HCT116 (cell line): ENCODE data around the gene MMP15. TPM values are rescaled to one million over a fixed set of nuclear protein-coding genes. Genes with fewer than 3 reads are reported as not detected.
"Not testable (repeated sequence)": the region's sequence is repeated elsewhere in the genome, so short reads cannot be mapped to it uniquely, and the experiment has no call there.

ENCODE experiments used
- ATAC-seq: fragments of 200-7000 bp; cut with Tn5 transposase; 2 replicates; pipeline ENCODE4 v1.9.1; 2020; ENCODE audit warnings: mild to moderate bottlenecking, moderate library complexity
- BruUV-seq: library from RNA; stranded (reverse); fragments of 400-500 nt; replicated peaks from 2 replicates; lab custom pipeline; 2021; lab: Mats Ljungman, UMichigan
- CTCF ChIA-PET: fragments of 300-600 bp; sonication (Branson Sonifier 250); formaldehyde crosslinking; loops from one replicate; lab custom pipeline; 2021; ENCODE audit warnings: antibody characterized with exemption; lab: Charles Lee
- POLR2A ChIA-PET: fragments of 300-600, 350-600 bp; sonication (Branson Sonifier 250); formaldehyde crosslinking; loops from one replicate; lab custom pipeline; 2021; ENCODE audit warnings: antibody characterized with exemption; lab: Charles Lee
- RAD21 ChIA-PET, 2 experiments: fragments of 300-600 bp; sonication (Branson Sonifier 250); formaldehyde crosslinking; loops; one replicate each; lab custom pipeline; 2023; ENCODE audit warnings: low total read pairs in 2 of 2; ENCODE audit not compliant: uncharacterized antibody in 2 of 2, unreplicated experiment in 2 of 2, low non-redundant PET in 1 of 2; lab: Charles Lee
- DNase-seq: peaks from one replicate; pipeline ENCODE4 v3.0.0-alpha.2; 2010; ENCODE audit warnings: low read depth, low spot score
- H2AFZ ChIP-seq: fragments of 200-600 bp; shearing (Covaris generic), sonication (generic); 2 replicates; pipeline ENCODE4 v1.6.1; 2017; ENCODE audit warnings: low read depth, mixed run types, mixed read lengths, antibody characterized with exemption, low read length; ENCODE audit not compliant: poor library complexity, severe bottlenecking
- H3K27ac ChIP-seq: 2 replicates; pipeline ENCODE4 v1.5.1; 2012; ENCODE audit warnings: low read depth, low read length
- H3K27me3 ChIP-seq: fragments of 200-600 bp; sonication (generic); 2 replicates; pipeline ENCODE4 v1.6.1; 2016; ENCODE audit warnings: mixed run types, low read length, mixed read lengths; ENCODE audit not compliant: insufficient read depth
- H3K36me3 ChIP-seq, 2 experiments: fragments of 200-500 bp in 1 of 2; fragments of 200-600 bp in 1 of 2; sonication (Bioruptor generic) in 1 of 2; sonication (generic) in 1 of 2; 2 replicates each; pipeline versions ENCODE4 v1.5.1 to v1.6.1; 2014 to 2016; ENCODE audit warnings: low read length in 2 of 2, inconsistent platforms in 1 of 2, mixed read lengths in 1 of 2, mixed run types in 1 of 2; ENCODE audit not compliant: insufficient read depth in 2 of 2, control insufficient read depth in 1 of 2
- H3K4me1 ChIP-seq, 2 experiments: fragments of 200-600 bp in 1 of 2; sonication (generic) in 1 of 2; 2 replicates each; pipeline versions ENCODE4 v1.5.1 to v1.6.1; 2012 to 2017; ENCODE audit warnings: low read length in 2 of 2, inconsistent platforms in 1 of 2, mild to moderate bottlenecking in 1 of 2, mixed read lengths in 1 of 2, mixed run types in 1 of 2, moderate library complexity in 1 of 2; ENCODE audit not compliant: insufficient read depth in 2 of 2, control insufficient read depth in 1 of 2
- H3K4me2 ChIP-seq: fragments of 200-600 bp; sonication (generic); 2 replicates; pipeline ENCODE4 v1.6.1; 2017; ENCODE audit warnings: mixed run types, low read length, mixed read lengths
- H3K4me3 ChIP-seq, 2 experiments: fragments of 200-600 bp in 1 of 2; sonication (generic) in 1 of 2; replicated peaks in 1 of 2; 2 replicates each; pipeline ENCODE4 v1.5.1; 2011 to 2016; ENCODE audit warnings: low read length in 2 of 2, control low read depth in 1 of 2, low read depth in 1 of 2, mild to moderate bottlenecking in 1 of 2, mixed read lengths in 1 of 2, mixed run types in 1 of 2
- H3K79me2 ChIP-seq: fragments of 200-600 bp; sonication (generic); 2 replicates; pipeline ENCODE4 v1.6.1; 2017; ENCODE audit warnings: mild to moderate bottlenecking, mixed run types, low read length, moderate library complexity, mixed read lengths; ENCODE audit not compliant: insufficient read depth
- H3K9ac ChIP-seq: fragments of 200-600 bp; sonication (generic); 2 replicates; pipeline ENCODE4 v1.6.1; 2016; ENCODE audit warnings: low read length, mixed read lengths
- H3K9me2 ChIP-seq: fragments of 200-600 bp; sonication (generic), shearing (Covaris generic); 2 replicates; pipeline ENCODE4 v1.6.1; 2017; ENCODE audit warnings: mixed run types, mild to moderate bottlenecking, moderate library complexity; ENCODE audit not compliant: insufficient read depth
- H3K9me3 ChIP-seq, 2 experiments: fragments of 200-500 bp in 1 of 2; fragments of 200-600 bp in 1 of 2; sonication (Bioruptor generic) in 1 of 2; sonication (generic) in 1 of 2; 2 replicates each; pipeline ENCODE4 v1.6.1; 2014 to 2017; ENCODE audit warnings: low read length in 2 of 2, mixed read lengths in 2 of 2, inconsistent platforms in 1 of 2, low read depth in 1 of 2, mild to moderate bottlenecking in 1 of 2, mixed run types in 1 of 2, moderate library complexity in 1 of 2; ENCODE audit not compliant: control insufficient read depth in 1 of 2, insufficient read depth in 1 of 2
- H4K20me1 ChIP-seq: fragments of 200-600 bp; sonication (generic), shearing (Covaris generic); 2 replicates; pipeline ENCODE4 v1.6.1; 2017; ENCODE audit warnings: mixed run types, mild to moderate bottlenecking, moderate library complexity; ENCODE audit not compliant: insufficient read depth
- CBX3 ChIP-seq: IDR thresholded peaks from 2 replicates; pipeline ENCODE4 v1.6.1; 2012; ENCODE audit warnings: low read depth
- CEBPB ChIP-seq: IDR thresholded peaks from 2 replicates; pipeline ENCODE4 v1.6.1; 2012; ENCODE audit warnings: low read depth
- CTCF ChIP-seq, 3 experiments: fragments of 200-600 bp in 1 of 3; sonication (generic) in 1 of 3; IDR thresholded peaks in 2 of 3; conservative IDR thresholded peaks in 1 of 3; 2 replicates each; pipeline ENCODE4 v1.5.1; 2012 to 2017; ENCODE audit warnings: low read depth in 2 of 3, low read length in 2 of 3, antibody characterized with exemption in 1 of 3, borderline replicate concordance in 1 of 3, control low read depth in 1 of 3, mild to moderate bottlenecking in 1 of 3, mixed read lengths in 1 of 3, mixed run types in 1 of 3, moderate library complexity in 1 of 3; ENCODE audit not compliant: insufficient read depth in 1 of 3
- EGR1 ChIP-seq: IDR thresholded peaks from 2 replicates; pipeline ENCODE4 v1.6.1; 2012; ENCODE audit warnings: low read depth
- ELF1 ChIP-seq: IDR thresholded peaks from 2 replicates; pipeline ENCODE4 v1.6.1; 2012; ENCODE audit warnings: low read depth, borderline replicate concordance
- JUND ChIP-seq: IDR thresholded peaks from 2 replicates; pipeline ENCODE4 v1.6.1; 2012
- POLR2A ChIP-seq: IDR thresholded peaks from 2 replicates; pipeline ENCODE4 v1.7.0; 2011; ENCODE audit warnings: borderline replicate concordance; ENCODE audit not compliant: insufficient read depth, insufficient read length; ENCODE audit errors: extremely low read depth
- POLR2AphosphoS5 ChIP-seq: IDR thresholded peaks from 2 replicates; pipeline ENCODE4 v1.6.1; 2011; ENCODE audit warnings: mild to moderate bottlenecking, low read depth, low read length, moderate library complexity
- REST ChIP-seq: IDR thresholded peaks from 2 replicates; pipeline ENCODE4 v1.6.1; 2012; ENCODE audit warnings: low read depth
- SIN3A ChIP-seq: IDR thresholded peaks from 2 replicates; pipeline ENCODE4 v1.6.1; 2012; ENCODE audit warnings: low read depth
- SRF ChIP-seq: IDR thresholded peaks from 2 replicates; pipeline ENCODE4 v1.6.1; 2012; ENCODE audit warnings: low read depth
- TCF7L2 ChIP-seq: IDR thresholded peaks from 2 replicates; pipeline ENCODE4 v1.7.0; 2011; ENCODE audit warnings: borderline replicate concordance, inconsistent platforms; ENCODE audit not compliant: insufficient read depth, insufficient read length; ENCODE audit errors: extremely low read depth
- ZBTB33 ChIP-seq: IDR thresholded peaks from 2 replicates; pipeline ENCODE4 v1.6.1; 2011; ENCODE audit warnings: mild to moderate bottlenecking, low read length, moderate library complexity; ENCODE audit not compliant: insufficient replicate concordance; ENCODE audit errors: extremely low read depth
- ZNF274 ChIP-seq: fragments of 200-500 bp; sonication (Bioruptor generic); IDR thresholded peaks from 2 replicates; pipeline ENCODE4 v1.6.1; 2014; ENCODE audit warnings: mild to moderate bottlenecking, low read depth, low read length, inconsistent platforms
- intact Hi-C: fragments of 100-400 bp; cut with micrococcal nuclease; formaldehyde crosslinking; loops from 2 replicates; pipeline ENCODE4 v1.10.0; 2022
- total RNA-seq: library from RNA; stranded (reverse); gene quantifications from one replicate; pipeline ENCODE4 v1.2.1, GENCODE V29; 2021; ENCODE audit not compliant: unreplicated experiment

MMP15 gene
- total RNA-seq, 1 experiment from 2014 or later, result 38.5 TPM

GRCh38 chr16:58088091-58088490 is 62.5 kb downstream of the MMP15 start:
- Histone ChIP-seq H3K79me2 (no peaks in the 10 kb centered on the region), H3K9ac (no peak overlapping the region), H4K20me1 (no peaks in the 10 kb centered on the region), H3K9me3 (no peaks in the 10 kb centered on the region), H3K4me3 (no peak overlapping the region), H2AFZ (no peak overlapping the region), H3K4me2 (no peak overlapping the region), H3K36me3 (no peaks in the 10 kb centered on the region), H3K4me1 (peaks cover 0 to 4% of the 10 kb centered on the region in 2 experiments; a peak in 1 of 4 replicates), H3K9me2 (no peaks in the 10 kb centered on the region), H3K27me3 (no peaks in the 10 kb centered on the region), H3K27ac (no peak overlapping the region)
- no TSS peak for BruUV-seq
- DNase-seq (no peak), ATAC-seq (no peak)
- intact Hi-C loops, result no loop called here
- ChIA-PET CTCF (interaction anchor here (1.0 kb wide), 1 partner anchor 9 kb away, joined by 3 read pairs; no protein-coding TSS in a partner anchor), POLR2A (no interaction called here), RAD21 (no interaction called here)
- TF ChIP-seq POLR2A (no peak), CTCF (IDR thresholded peaks at IDR 0.05 in 2 of 3, conservative IDR thresholded peaks at IDR 0.05 in 1 of 3; ENCODE audit: borderline replicate concordance in 1 of 3, insufficient read depth in 1 of 3, low read depth in 2 of 3, low read length in 2 of 3) (no peak), CEBPB (no peak), TCF7L2 (no peak), REST (no peak), ZBTB33 (no peak), SIN3A (no peak), CBX3 (no peak), POLR2AphosphoS5 (no peak), ZNF274 (no peak), EGR1 (no peak), ELF1 (no peak), JUND (no peak), SRF (no peak)

- H2AFZ ChIP-seq, H3K4me3 ChIP-seq, H3K4me2 ChIP-seq, intact Hi-C loops, POLR2A ChIA-PET, H3K27me3 ChIP-seq, H3K36me3 ChIP-seq, DNase-seq, ATAC-seq, H3K4me1 ChIP-seq, CTCF ChIA-PET, H3K9me2 ChIP-seq, H3K79me2 ChIP-seq, RAD21 ChIA-PET, BruUV-seq, H3K9me3 ChIP-seq, H3K9ac ChIP-seq, H4K20me1 ChIP-seq, H3K27ac ChIP-seq: not testable (repeated sequence)
Observed at GRCh38 chr16:58090396-58090795, 64.8 kb downstream of the MMP15 start.
